Kidney (tissue), 14 donors: ENCODE measurements around the gene IL18BP. TPM values are rescaled to one million over a fixed set of nuclear protein-coding genes. Genes with fewer than 3 reads are reported as not detected.

Experiments used
- DNase-seq, 5 donors: peaks; one replicate each; pipeline ENCODE4 v3.0.0-alpha.2; 2013 to 2020
- FAIRE-seq: peaks from 2 replicates; lab custom pipeline; 2012; peaks lifted over from hg19 to GRCh38; lab: Jason Lieb, UNC
- H3K27ac ChIP-seq, 2 donors: one replicate each; pipeline ENCODE4 v1.7.0; 2013; ENCODE audit warnings: low read depth in 2 of 2, low read length in 2 of 2, inconsistent platforms in 1 of 2
- H3K27me3 ChIP-seq: one replicate; pipeline ENCODE4 v1.7.1; 2013; ENCODE audit warnings: low read length, inconsistent platforms; ENCODE audit not compliant: control insufficient read depth, insufficient read depth
- H3K36me3 ChIP-seq, 3 donors: one replicate each; pipeline versions ENCODE4 v1.7.0 to v1.7.1; 2013; ENCODE audit warnings: low read length in 3 of 3, control low read depth in 1 of 3, inconsistent platforms in 1 of 3; ENCODE audit not compliant: insufficient read depth in 3 of 3, control insufficient read depth in 2 of 3
- H3K4me1 ChIP-seq, 3 donors: one replicate each; pipeline versions ENCODE4 v1.7.0 to v1.7.1; 2013; ENCODE audit warnings: low read length in 3 of 3, inconsistent platforms in 1 of 3, low read depth in 1 of 3; ENCODE audit not compliant: control insufficient read depth in 2 of 3, insufficient read depth in 2 of 3
- H3K4me3 ChIP-seq, 3 donors: one replicate each; pipeline versions ENCODE4 v1.7.0 to v1.8.1; 2013; ENCODE audit warnings: low read length in 3 of 3, control low read depth in 1 of 3, inconsistent platforms in 1 of 3
- H3K9ac ChIP-seq, 3 donors: one replicate each; pipeline versions ENCODE4 v1.7.0 to v1.7.1; 2013; ENCODE audit warnings: low read length in 3 of 3, control low read depth in 1 of 3, inconsistent platforms in 1 of 3
- H3K9me3 ChIP-seq, 3 donors: one replicate each; pipeline versions ENCODE4 v1.7.0 to v1.7.1; 2013; ENCODE audit warnings: low read length in 3 of 3, control low read depth in 1 of 3, inconsistent platforms in 1 of 3; ENCODE audit not compliant: control insufficient read depth in 2 of 3, insufficient read depth in 1 of 3
- CTCF ChIP-seq: IDR thresholded peaks from 3 replicates; pipeline ENCODE4 v1.5.1; 2012; ENCODE audit warnings: mild to moderate bottlenecking, moderate library complexity, borderline replicate concordance; ENCODE audit not compliant: insufficient read depth; ENCODE audit errors: extremely low read depth
- intact Hi-C: fragments of 100-400 bp; cut with DNase I; formaldehyde crosslinking; loops from one replicate; pipeline ENCODE4 v1.11.1; 2022
- polyA plus RNA-seq: library from polyadenylated mRNA; stranded (reverse); fragments of 350-450 nt; fragmentation: Illumina TruSeq; extraction: RNeasy Lipid Tissue Mini Kit (QIAGEN cat#74804); gene quantifications from one replicate; pipeline ENCODE4 v1.2.3, GENCODE V29; 2014; ENCODE audit warnings: low read depth, low replicate concordance; ENCODE audit not compliant: insufficient read depth
- total RNA-seq: library from RNA; stranded (reverse); fragmentation: NEBNext Ultra II Directional; extraction: Animal tissue kit (Norgen Biotek cat#: 25700); gene quantifications from one replicate; pipeline ENCODE4 v1.2.1, GENCODE V29; 2021
- donor health status: control.
- donor health status: control.
- donor health status: control.
- donor health status: control.
- donor health status: control.
- donor health status: DM: yes; HTN: yes; CAD: no.
- donor health status: Normal renal cell carcinoma (clear cell type).

The IL18BP gene
- total and polyA plus RNA-seq, 2 donors from 2014 or later = 19.5 to 21.1 TPM

- DNase-seq = no peak
- TF ChIP-seq CTCF = no peak
- no peak overlapping the region for H3K27ac ChIP-seq
- no peak overlapping the region for H3K9ac ChIP-seq
- H3K9me3 ChIP-seq = no peaks in the 10 kb centered on the region
- H3K36me3 ChIP-seq = peaks cover 19 to 58% (median 47%) of the 10 kb centered on the region in 3 donors
- no peak for FAIRE-seq
- peaks cover 0 to 33% (median 30%) of the 10 kb centered on the region in 3 donors for H3K4me1 ChIP-seq
- intact Hi-C loops = loop anchor here (5.0 kb wide), 1 partner anchor 66 kb away; no protein-coding TSS in a partner anchor
- H3K4me3 ChIP-seq = no peak overlapping the region
- no peaks in the 10 kb centered on the region for H3K27me3 ChIP-seq
Measured at GRCh38 chr11:72026090-72026489, 27.4 kb downstream of the IL18BP start.

GRCh38 chr11:72030472-72031045 is 31.9 kb downstream of the IL18BP start:
- FAIRE-seq = no peak
- Histone ChIP-seq H3K9me3 (no peaks in the 10 kb centered on the region), H3K9ac (no peak overlapping the region), H3K27me3 (no peaks in the 10 kb centered on the region), H3K4me3 (no peak overlapping the region), H3K4me1 (peaks cover 0 to 26% (median 21%) of the 10 kb centered on the region in 3 donors), H3K27ac (no peak overlapping the region), H3K36me3 (peaks cover 7 to 35% (median 19%) of the 10 kb centered on the region in 3 donors)
- no peak for TF ChIP-seq CTCF
- peak in 2 of 5 donors; percentile 29 to 33 for DNase-seq
- intact Hi-C loops = no loop called here

GRCh38 chr11:72036687-72037086 is 38.0 kb downstream of the IL18BP start:
- H3K27ac ChIP-seq = no peak overlapping the region
- peak overlapping the region in 1 of 3 donors; percentile 7 for H3K9ac ChIP-seq
- no peaks in the 10 kb centered on the region for H3K27me3 ChIP-seq
- intact Hi-C loops = no loop called here
- no peaks in the 10 kb centered on the region for H3K9me3 ChIP-seq
- no peak overlapping the region for H3K4me3 ChIP-seq
- DNase-seq = no peak
- H3K36me3 ChIP-seq = peaks cover 4 to 16% (median 7%) of the 10 kb centered on the region in 3 donors
- FAIRE-seq = no peak
- TF ChIP-seq CTCF = no peak
- H3K4me1 ChIP-seq = peaks cover 4 to 46% (median 29%) of the 10 kb centered on the region in 3 donors
